Stimulated activated CD8-positive, alpha-beta memory T cell treated with anti-CD3 and anti-CD28 coated beads, Interleukin-4, amount 100 ng/mL, for 4 hours (primary cell): ENCODE measurements around the gene SH3BGR.

Source experiments
- DNase-seq, 2 donors: peaks; one replicate each; pipeline ENCODE4 v3.0.0-alpha.2; 2020; ENCODE audit warnings: low read depth in 2 of 2, low spot score in 1 of 2

The SH3BGR gene

GRCh38 chr21:39546522-39546921, 94.8 kb downstream of the SH3BGR start:
- no peak for DNase-seq

- no peak for DNase-seq
Measured at GRCh38 chr21:39552856-39553255, 101.1 kb downstream of the SH3BGR start.

GRCh38 chr21:39553331-39553730, 101.6 kb downstream of the SH3BGR start:
- no peak for DNase-seq

- no peak for DNase-seq
Measured at GRCh38 chr21:39555911-39556590, 104.3 kb downstream of the SH3BGR start.

GRCh38 chr21:39559511-39559910, 107.7 kb downstream of the SH3BGR start:
- DNase-seq, result no peak

GRCh38 chr21:39561140-39561539, 109.4 kb downstream of the SH3BGR start:
- DNase-seq, result no peak

- DNase-seq, result no peak
Measured at GRCh38 chr21:39562791-39563770, 111.3 kb downstream of the SH3BGR start.

GRCh38 chr21:39564200-39564599, 112.4 kb downstream of the SH3BGR start:
- no peak for DNase-seq
